ENCODE measurements around the gene OR10G8. TPM values are rescaled to one million over a fixed set of nuclear protein-coding genes. Genes with fewer than 3 reads are reported as not detected.

Gene OR10G8
- total and polyA plus RNA-seq, 2 experiments from 2014 or later, result 0.47 TPM; not detected in 1

- Histone ChIP-seq H3K36me3 (replicated peaks; ENCODE audit: insufficient read depth, low read depth) (no peaks in the 10 kb centered on the region), H3K9me3 (ENCODE audit: low read depth) (no peaks in the 10 kb centered on the region), H3K9me2 (replicated peaks; ENCODE audit: insufficient read depth) (no peaks in the 10 kb centered on the region), H4K20me1 (ENCODE audit: insufficient read depth, poor library complexity, severe bottlenecking) (no peaks in the 10 kb centered on the region), H2AFZ (no peak overlapping the region), H3K27ac (no peak overlapping the region), H3K27me3 (no peaks in the 10 kb centered on the region), H3K79me2 (no peaks in the 10 kb centered on the region), H3K4me3 (no peak overlapping the region), H3K4me2 (no peak overlapping the region), H3K4me1 (ENCODE audit: insufficient read depth) (no peaks in the 10 kb centered on the region)
- 94% methylated on average over 3 of the region's 3 CpGs for WGBS (ENCODE audit: low lambda C conversion rate, missing lambda C conversion rate)
- no peak for DNase-seq (ENCODE audit: low spot score)
- TF ChIP-seq EZH2phosphoT487 (IDR thresholded peaks at IDR 0.05; ENCODE audit: low read depth, severe bottlenecking, unreplicated experiment) (no peak), CTCF (IDR thresholded peaks at IDR 0.05; ENCODE audit: poor library complexity) (no peak), EZH2 (IDR thresholded peaks at IDR 0.05; ENCODE audit: borderline replicate concordance) (no peak)
Measured at GRCh38 chr11:124052966-124053365, 26.4 kb downstream of the OR10G8 start.

- Histone ChIP-seq H3K4me3 (no peak overlapping the region), H3K4me1 (ENCODE audit: insufficient read depth) (no peaks in the 10 kb centered on the region), H3K4me2 (no peak overlapping the region), H3K9me2 (replicated peaks; ENCODE audit: insufficient read depth) (no peaks in the 10 kb centered on the region), H3K27me3 (peaks cover 17% of the 10 kb centered on the region), H4K20me1 (ENCODE audit: insufficient read depth, poor library complexity, severe bottlenecking) (no peaks in the 10 kb centered on the region), H3K79me2 (no peaks in the 10 kb centered on the region), H2AFZ (no peak overlapping the region), H3K27ac (no peak overlapping the region), H3K9me3 (ENCODE audit: low read depth) (no peaks in the 10 kb centered on the region), H3K36me3 (replicated peaks; ENCODE audit: insufficient read depth, low read depth) (no peaks in the 10 kb centered on the region)
- DNase-seq (ENCODE audit: low spot score), result no peak
- TF ChIP-seq EZH2phosphoT487 (IDR thresholded peaks at IDR 0.05; ENCODE audit: low read depth, severe bottlenecking, unreplicated experiment), result no peak
- WGBS (ENCODE audit: low lambda C conversion rate, missing lambda C conversion rate), result 63% methylated on average over 4 of the region's 4 CpGs
Measured at GRCh38 chr11:124068601-124069110, 42.1 kb downstream of the OR10G8 start.

- Histone ChIP-seq H2AFZ (peak overlapping the region; percentile 69), H3K4me2 (peak overlapping the region; percentile 77), H3K27me3 (peaks cover 17% of the 10 kb centered on the region), H3K36me3 (replicated peaks; ENCODE audit: insufficient read depth, low read depth) (no peaks in the 10 kb centered on the region), H3K9me3 (ENCODE audit: low read depth) (no peaks in the 10 kb centered on the region), H3K4me1 (ENCODE audit: insufficient read depth) (no peaks in the 10 kb centered on the region), H3K9me2 (replicated peaks; ENCODE audit: insufficient read depth) (no peaks in the 10 kb centered on the region), H3K27ac (no peak overlapping the region), H3K79me2 (no peaks in the 10 kb centered on the region), H4K20me1 (ENCODE audit: insufficient read depth, poor library complexity, severe bottlenecking) (no peaks in the 10 kb centered on the region), H3K4me3 (no peak overlapping the region)
- no peak for TF ChIP-seq EZH2 (IDR thresholded peaks at IDR 0.05; ENCODE audit: borderline replicate concordance)
- peak; percentile 58 for TF ChIP-seq CTCF (IDR thresholded peaks at IDR 0.05; ENCODE audit: poor library complexity)
- DNase-seq (ENCODE audit: low spot score), result peak; percentile 80
- WGBS (ENCODE audit: low lambda C conversion rate, missing lambda C conversion rate), result 50% methylated on average over 28 of the region's 28 CpGs
Measured at GRCh38 chr11:124069429-124070401, 43.1 kb downstream of the OR10G8 start.

Data from hepatocyte (in vitro differentiated cells).